Right renal cortex interstitium (tissue), 3 donors: ENCODE measurements around the gene HYPK. TPM values are rescaled to one million over a fixed set of nuclear protein-coding genes. Genes with fewer than 3 reads are reported as not detected.
"Not testable (repeated sequence)": the region's sequence is repeated elsewhere in the genome, so short reads cannot be mapped to it uniquely, and the experiment has no call there.

Experiments used
- DNase-seq, 3 donors: peaks; one replicate each; pipeline ENCODE4 v3.0.0-alpha.2; 2013; ENCODE audit warnings: low read depth in 3 of 3, low spot score in 2 of 3
- polyA plus RNA-seq, 3 donors: library from polyadenylated mRNA; unstranded; fragments of 120-200 nt; gene quantifications; one replicate each; pipeline ENCODE4 v1.2.1, GENCODE V29; 2013; ENCODE audit not compliant: insufficient read length in 3 of 3

Gene HYPK
- polyA plus RNA-seq, 3 donors = 13.5 to 17.2 (median 16.9) TPM

DNA sequence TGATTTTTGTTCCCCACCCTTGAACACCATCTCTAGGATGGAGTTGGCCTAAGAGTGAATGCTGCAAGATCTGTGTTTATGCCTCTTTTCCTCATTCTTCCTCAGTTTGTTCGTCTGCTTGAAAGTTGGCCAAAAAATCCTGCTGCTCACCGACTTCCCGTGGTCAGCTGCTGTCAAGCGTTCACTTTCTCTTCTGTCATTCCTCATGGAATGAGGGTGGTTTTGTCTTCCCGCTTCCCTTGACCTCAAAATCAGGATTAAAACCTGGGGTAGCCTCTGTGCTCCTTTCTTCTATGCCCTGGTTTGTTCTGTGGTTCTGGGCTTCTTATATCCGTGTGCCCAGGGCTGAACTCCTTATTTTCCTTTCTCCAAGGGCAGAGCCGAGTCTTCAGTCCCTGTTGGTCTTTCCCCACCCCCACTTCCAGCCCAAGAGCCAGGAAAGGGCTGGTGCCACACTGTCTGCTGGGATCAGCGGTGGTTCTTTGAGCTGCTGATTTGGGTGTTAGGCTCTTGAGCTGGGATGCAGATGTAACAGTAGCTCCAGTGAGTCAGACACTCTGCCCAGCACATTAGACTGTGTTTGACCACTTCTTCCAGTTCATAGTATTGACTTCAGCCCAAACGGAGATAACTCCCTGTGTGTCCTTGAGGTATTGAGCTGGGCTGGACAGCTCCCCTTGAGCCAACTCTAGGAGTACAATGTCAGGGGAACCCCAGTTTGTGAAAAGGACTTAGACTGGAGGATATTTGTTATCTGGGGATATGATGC, 5.9 kb upstream of the HYPK start:
- DNase-seq = no peak

DNA sequence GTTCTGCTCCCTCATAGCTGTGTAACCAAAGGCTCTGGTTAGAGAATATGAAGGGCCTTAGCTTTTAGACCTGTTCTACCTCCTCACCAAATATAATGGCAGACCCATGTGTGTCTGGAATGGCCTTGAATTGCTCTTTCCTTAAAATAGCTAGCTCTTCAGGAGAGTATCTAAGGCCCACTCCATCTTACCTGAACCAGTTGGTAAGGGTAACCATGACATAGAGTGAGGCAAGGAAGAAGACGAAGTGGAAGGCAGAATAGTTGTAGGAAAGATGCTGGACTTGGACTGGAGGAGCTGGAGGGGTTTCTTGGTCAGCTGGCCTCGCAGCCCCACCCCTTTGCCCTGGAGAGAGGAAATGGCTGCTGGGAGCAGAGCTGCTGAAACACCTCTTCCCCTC, 5.2 kb upstream of the HYPK start:
- no peak for DNase-seq

DNA sequence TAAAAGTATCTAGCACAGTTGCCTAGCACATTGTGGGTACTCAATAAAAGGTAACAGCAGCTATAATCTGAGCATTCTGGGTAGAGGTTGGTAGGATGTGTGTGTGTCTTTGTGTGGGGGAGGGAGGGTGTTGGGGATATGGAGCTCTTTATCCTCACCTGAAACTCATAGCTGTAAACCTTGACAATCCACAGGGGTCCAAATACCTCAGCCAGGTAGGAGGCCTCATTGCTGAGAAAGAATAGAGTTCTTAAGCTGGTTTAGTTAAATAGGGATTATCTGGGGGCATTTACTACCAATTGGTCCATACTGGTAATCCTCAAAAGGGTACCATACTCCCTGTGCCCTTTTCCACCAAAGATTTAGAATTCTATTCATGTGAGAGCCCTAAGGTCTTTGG, 4.4 kb upstream of the HYPK start:
- no peak for DNase-seq

DNA sequence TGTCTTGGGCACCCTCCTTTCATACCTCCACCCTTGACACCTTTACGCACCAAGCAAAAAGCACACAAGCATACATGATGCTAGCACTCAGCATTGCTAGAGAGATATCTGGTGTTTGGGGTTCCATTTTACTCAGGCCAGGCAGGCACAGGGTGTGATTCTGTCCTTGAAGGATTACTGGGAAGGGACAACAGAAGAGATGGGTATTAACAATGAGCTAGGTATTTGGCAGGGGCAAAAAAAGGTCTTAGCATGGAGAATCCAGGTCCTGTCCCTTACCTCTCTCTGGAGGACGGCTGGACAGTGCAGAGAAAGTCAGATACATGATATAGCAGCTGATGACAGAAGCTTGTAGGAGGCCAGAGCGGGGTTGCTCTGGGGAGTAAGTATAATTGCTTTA, 3.8 kb upstream of the HYPK start:
- DNase-seq = no peak

DNA sequence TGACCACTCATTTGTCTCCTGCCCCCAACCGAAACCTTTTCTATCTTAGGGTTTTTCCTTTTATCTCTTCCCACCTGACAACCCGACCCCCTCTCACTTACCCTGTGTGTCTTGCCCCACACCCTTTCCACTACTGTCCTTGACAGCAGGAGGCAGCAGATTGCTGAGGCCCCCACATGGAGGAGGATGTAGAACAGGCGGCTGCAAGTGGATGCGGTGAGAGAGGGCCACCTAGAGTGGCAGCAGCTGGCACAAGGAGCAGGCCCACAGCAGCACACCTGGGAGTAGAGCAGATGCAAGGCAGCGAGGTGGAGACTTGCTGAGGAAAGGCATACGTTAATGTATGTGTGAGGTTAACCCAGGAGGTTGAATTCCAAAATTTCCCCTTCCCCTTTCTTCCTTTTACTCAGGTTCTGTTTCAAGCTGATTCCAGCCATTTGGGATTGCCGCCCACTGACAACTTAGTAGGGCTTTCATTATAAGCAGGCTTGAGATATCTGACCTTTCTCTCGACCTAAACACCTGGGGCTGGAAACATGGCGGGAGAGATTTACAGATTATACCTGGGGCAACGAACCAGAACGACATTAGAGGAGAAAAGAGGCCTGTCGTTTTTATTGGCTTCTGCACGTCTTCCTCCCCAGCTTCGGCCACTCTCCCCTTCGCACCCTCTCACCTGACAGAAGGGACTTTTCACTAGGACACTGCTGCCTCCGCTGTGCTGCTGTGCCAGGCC, 1.0 kb upstream of the HYPK start:
- DNase-seq = no peak

DNA sequence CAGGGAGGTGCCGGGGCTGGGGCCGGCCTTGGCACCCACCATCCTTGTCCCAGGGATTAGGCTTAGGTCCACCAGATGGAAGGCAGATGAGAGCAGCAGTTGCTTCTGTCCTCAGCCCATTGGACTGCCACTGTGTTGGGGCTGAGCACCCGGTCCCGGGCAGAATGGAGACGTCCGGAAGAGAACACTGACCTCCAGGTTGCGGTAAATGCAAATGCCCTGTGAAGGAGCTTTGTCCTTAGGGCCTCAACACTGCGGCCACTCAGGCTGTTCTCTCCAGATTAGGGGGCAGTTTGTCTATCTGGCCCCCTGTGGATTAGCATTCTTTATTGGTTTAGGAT, 484 bp upstream of the HYPK start, which contains the start of gene SERINC4:
TSS of gene SERINC4 (minus strand) at position 276 of the 341 bp plus-strand sequence. CDS start at position 42, 234 bp downstream.
- no peak for DNase-seq

DNA sequence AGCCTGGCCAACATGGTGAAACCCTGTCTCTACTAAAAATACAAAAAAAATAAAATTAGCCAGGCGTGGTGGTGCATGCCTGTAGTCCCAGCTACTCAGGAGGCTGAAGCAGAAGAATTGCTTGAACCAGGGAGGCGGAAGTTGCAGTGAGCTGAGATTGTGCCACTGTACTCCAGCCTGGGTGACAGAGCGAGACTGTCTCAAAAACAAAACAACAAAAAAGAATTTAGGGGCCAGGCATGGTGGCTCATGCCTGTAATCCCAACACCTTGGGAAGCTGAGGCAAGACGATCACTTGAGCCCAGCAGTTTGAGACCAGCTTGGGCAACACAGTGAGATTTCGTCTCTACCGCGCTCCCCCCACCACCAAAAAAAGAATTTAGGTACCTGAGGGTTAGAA, 2.3 kb downstream of the HYPK start:
- DNase-seq = not testable (repeated sequence)

DNA sequence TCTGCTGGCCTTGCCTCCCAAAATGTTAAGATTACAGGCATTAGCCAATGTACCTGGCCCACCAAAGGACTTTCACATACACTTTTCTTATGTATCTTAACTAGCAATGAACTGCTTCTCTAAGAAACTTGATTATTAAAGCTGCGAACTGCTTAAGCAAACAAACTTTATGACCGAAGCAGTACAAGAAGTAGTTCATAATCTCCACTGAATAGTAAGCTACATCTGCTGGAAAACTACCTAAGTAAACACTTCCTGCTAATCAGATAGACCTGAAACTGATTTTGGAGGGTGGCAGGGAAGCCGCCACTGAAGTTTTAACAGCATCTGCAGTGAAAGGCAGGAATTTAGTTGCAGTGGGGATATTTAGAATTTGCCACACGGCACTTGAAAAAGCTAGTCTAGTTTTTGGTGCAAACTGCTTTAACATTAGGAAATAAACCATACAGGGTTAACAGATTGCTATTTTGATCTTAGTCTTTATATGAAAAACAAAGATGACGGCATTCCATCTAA, 8.1 kb downstream of the HYPK start:
- no peak for DNase-seq

DNA sequence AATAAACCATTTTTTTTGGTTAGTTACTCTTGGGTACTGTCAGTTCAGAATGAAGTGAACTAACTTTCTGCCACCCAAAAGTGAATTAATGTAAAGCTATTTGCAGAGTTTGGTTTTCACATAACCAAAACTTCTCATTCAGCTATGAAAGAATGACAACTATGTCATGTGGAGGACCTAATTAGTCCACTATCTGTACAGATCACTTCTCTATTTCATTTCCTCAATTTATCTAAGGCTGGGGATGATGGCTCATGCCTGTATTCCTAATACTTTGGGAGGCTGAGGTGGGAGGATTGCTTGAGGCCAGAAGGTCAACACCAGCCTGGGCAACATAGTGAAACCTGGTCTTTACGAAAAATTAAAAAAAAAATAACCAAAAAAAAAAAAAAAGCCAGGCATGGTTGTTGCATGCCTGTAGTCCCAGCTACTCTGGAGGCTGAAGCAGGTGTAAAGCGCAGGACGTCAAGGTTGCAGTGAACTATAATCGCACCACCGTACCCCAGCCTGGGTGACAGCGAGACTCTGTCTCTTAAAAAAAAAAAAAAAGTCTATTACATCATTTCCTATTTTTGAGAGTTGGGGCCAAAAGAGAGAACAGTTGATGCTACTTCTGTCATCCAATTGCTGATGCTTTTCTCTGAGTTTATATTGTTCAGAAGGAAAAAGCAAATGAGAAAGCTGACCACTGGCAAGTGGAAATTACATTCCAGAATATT, 8.7 kb downstream of the HYPK start:
- DNase-seq = no peak

DNA sequence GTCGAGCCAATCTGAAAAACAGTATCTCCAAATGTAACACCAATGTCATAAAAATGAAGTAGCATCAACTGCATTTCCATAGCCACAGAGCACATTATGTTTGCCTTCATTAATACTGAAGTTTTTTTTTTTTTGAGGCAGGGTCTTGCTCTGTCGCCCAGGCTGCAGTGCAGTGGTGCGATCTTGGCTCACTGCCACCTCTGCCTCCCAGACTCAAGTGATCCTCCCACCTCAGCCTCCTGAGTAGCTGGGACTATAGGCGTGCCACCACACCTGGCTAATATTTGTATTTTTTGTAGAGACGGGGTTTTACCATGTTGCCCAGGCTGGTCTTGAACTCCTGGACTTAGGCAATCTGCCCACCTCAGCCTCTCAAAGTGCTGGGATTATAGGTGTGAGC, 14.7 kb downstream of the HYPK start:
- not testable (repeated sequence) for DNase-seq

DNA sequence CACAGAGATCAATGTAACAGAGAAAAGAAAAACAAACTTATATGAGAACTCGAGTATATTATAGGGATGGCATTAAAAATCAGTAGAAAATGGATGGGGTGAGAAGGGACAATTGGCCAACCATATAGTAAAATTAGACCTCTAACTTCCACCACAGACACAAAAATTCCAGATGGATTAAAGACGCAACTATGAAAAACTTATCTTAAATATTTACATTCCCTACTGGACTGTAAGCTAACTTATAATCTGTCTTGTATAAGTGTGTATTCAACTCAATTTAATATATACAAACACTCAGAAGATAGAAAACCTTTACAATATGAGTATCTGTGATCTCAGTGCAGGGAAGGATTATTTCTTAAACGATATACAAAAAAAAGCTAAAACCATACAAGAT, 21.1 kb downstream of the HYPK start:
- no peak for DNase-seq

DNA sequence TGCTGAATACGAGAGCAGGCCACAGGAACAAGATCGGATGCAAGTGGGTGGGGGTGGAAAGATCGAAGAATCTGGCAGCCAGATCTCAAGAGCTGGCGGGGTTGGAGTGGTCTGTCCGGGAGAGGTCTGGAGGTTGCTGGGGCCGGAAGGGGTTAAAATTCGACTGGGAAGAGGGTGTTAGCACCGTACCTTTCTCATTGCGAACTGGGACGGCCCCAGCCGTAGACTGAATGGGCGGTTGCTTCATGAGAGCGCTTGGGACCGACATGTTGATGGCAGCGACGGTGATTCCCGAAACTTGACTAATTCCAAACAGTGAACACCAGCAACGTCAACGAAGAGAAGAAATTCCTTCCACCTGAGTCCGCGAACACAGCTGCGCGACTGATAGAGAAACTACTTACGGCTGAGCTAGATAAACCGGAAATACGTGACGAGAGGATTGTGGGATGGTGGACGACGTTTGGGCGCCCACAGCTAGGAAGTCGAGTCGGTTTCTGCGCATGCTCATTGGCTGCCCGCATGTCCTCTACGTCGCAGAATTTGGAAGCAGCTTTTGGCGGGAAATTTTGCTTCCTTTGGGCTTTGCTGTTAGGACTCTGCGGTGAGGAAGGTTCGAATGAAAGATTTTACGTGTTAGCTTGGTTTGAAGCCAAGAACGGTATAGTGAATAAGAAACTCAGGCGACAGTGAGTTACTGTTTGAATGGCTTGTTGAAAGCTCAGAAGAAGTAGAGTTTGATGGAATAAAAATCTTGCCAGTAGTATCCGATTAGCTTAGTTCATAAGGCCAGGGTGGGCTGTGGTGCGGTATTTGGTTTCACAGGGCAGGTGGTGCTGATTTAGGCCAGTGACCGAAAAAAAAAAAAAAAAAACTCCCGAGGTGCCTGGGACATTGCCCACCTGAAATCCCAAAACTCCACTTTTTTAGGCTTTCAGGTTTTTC, 24.2 kb downstream of the HYPK start, which contains the start of gene MFAP1:
TSS of gene MFAP1 (minus strand) at position 389 of the 945 bp plus-strand sequence. CDS start at position 268, 121 bp downstream.
- DNase-seq = peak; percentile 88 to 93 (median 89)

DNA sequence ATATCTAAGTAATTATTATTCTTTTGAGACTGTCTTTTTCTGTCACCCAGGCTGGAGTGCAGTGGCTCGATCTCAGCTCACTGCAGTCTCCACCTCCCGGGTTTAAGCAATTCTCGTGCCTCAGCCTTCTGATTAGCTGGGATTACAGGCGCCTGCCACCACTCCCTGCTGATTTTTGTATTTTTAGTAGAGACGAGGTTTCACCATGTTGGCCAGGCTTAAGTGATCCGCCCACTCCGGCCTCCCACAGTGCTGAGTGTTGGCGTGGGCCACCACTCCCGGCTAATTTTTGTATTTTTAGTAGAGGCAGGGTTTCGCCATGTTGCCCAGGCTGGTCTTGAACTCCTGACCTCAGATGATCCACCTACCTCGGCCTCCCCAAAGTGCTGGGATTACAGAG, 24.9 kb downstream of the HYPK start:
- not testable (repeated sequence) for DNase-seq

DNA sequence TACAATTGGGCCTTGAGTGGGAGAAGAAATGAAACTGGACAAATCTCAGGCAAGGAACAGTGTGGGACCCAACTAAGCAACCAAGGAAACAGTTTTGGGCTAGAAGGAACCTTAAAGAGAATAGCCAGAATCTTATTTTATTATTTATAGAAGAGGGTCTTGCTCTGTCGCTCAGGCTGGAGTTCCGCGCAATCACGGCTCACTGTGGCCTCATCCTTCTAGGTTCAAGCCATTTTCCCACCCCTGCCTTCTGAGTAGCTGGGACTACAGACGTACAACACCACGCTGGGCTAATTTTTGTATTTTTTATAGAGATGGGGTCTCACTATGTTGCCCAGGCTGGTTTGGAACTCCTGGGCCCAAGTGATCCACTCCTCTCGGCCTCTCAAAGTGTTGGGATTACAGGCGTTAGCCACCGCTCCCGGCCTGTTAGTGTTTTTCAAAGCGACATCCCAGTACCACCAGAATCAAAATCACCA, 25.7 kb downstream of the HYPK start:
- DNase-seq = no peak

DNA sequence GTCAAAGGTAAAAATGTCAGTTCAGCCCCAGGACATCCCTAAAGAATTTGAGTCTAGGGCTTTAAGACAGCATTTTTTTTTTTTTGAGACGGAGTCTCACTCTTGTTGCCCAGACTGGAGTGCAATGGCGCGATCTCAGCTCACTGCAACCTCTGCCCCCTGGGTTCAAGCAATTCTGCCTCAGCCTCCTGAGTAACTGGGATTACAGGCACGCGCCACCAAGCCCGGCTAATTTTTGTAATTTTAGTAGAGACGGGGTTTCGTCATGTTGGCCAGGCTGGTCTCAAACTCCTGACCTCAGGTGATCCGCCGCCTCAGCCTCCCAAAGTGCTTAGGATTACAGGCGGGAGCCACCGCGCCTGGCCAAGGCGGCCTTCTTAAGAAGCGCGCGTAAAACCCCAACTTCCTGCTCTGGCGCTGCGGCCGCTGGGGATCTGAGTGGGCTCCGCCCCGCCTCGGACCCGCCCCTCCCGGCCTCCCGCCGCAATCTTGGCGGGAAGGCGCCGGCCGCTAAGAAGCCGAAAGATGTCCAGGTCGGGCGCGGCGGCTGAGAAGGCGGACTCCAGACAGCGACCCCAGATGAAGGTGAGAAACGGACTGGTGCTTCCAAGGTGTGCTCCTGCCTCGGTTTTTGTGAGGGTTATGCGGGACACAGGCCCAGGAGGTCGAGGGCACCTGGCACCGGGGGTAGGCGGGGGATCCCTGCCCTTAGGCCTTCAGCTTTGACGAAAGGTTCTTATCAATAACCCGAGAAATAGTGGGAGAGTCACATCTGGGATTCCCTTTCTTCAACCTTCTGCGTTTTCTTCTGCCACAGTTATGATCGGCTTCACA, 26.3 kb downstream of the HYPK start, which contains the start of gene WDR76:
TSS of gene WDR76 (plus strand) at position 495 of the 834 bp plus-strand sequence. CDS start at position 526, 31 bp downstream.
- DNase-seq = peak; percentile 47 to 66 (median 50)

DNA sequence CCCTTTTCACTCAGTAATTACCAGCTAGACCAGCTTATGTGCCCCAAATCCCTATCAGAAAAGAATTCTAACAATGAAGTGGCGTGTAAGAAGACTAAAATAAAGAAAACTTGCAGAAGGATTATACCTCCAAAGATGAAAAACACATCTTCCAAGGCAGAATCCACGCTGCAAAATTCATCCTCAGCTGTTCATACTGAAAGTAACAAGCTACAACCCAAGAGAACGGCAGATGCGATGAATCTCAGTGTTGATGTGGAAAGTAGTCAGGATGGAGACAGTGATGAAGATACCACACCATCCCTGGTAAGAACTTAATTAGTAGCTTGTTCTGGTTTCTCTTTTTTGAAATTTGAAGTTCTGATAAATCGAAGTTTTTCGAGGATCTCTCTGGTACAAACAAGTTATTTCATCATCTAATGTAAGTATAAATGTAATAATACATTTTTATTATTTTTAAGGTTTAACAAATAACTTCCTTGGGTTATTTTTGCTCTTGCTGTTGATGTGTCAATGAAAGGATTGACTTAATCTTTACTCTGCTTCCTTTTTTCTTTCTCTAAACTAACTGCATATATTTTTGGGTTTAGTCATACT, 27.8 kb downstream of the HYPK start:
- DNase-seq = no peak

DNA sequence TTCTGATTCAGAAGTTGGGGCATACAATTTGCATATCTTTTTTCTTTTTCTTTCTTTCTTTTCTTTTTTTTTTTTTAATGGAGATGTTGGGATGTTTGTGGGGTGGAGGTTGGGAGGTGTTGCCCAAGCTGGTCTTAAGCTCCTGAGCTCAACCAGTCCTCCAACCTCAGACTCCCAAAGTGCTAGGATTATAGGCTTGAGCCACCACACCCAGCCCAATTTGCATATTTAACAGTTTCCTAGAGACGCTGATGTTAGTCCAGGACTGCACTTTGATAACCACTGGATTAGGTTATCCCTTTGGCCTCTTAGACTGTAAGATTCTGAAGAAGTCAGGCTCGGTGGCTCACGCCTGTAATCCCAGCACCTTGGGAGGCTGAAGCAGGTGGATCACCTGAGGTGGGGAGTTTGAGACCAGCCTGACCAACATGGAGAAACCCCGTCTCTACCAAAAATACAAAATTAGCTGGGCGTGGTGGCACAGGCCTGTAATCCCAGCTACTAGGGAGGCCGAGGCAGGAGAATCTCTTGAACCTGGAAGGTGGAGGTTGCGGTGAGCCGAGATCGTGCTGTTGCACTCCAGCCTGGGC, 29.6 kb downstream of the HYPK start:
- DNase-seq = not testable (repeated sequence)

DNA sequence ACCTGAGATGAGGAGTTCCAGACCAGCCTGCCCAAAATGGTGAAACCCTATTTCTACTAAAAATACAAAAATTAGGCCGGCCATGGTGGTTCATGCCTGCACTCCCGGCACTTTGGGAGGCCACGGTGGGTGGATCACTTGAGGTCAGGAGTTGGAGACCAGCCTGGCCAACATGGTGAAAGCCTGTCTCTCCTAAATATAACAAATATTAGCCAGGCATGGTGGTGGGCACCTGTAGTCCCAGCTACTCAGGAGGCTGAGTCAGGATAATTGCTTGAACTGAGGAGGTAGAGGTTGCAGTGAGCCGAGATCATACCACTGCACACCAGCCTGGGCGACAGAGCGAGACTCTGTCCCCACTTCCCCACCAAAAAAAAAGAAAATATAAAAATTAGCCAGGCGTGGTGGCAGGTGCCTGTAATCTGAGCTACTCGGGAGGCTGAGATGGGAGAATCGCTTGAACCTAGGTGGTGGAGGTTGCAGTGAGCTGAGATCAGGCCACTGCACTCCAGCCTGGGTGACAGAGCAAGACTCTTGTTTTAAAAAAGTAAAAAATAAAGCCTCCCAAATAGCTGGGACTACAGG, 30.4 kb downstream of the HYPK start:
- not testable (repeated sequence) for DNase-seq
